Mesenchymal stem cell (in vitro differentiated cells and primary cell): ENCODE measurements around the gene CADPS.

ENCODE experiments used
- DNase-seq: peaks from one replicate; pipeline ENCODE4 v3.0.0-alpha.2; 2013
- H2AFZ ChIP-seq: one replicate; pipeline ENCODE4 v1.6.1; 2013; ENCODE audit warnings: low read depth, mild to moderate bottlenecking, control low read depth, inconsistent platforms, low read length, moderate library complexity
- H2AK5ac ChIP-seq: 2 replicates; pipeline ENCODE4 v1.6.1; 2013; ENCODE audit warnings: low read length, moderate library complexity, mild to moderate bottlenecking, inconsistent platforms; ENCODE audit not compliant: severe bottlenecking
- H2BK120ac ChIP-seq: one replicate; pipeline ENCODE4 v1.6.1; 2013; ENCODE audit warnings: low read depth, mild to moderate bottlenecking, inconsistent platforms, low read length, moderate library complexity
- H2BK12ac ChIP-seq, 2 experiments: one replicate each; pipeline ENCODE4 v1.6.1; 2013; ENCODE audit warnings: inconsistent platforms in 2 of 2, low read length in 2 of 2, mild to moderate bottlenecking in 2 of 2, moderate library complexity in 2 of 2, control low read depth in 1 of 2
- H2BK15ac ChIP-seq: one replicate; pipeline ENCODE4 v1.6.1; 2013; ENCODE audit warnings: mild to moderate bottlenecking, low read depth, inconsistent platforms; ENCODE audit not compliant: poor library complexity, severe bottlenecking
- H2BK5ac ChIP-seq: 2 replicates; pipeline ENCODE4 v1.6.1; 2013; ENCODE audit warnings: low read depth, mild to moderate bottlenecking, low read length, control low read depth, inconsistent platforms; ENCODE audit not compliant: poor library complexity, severe bottlenecking
- H3K14ac ChIP-seq, 2 experiments: one replicate each; pipeline ENCODE4 v1.6.1; 2013; ENCODE audit warnings: inconsistent platforms in 2 of 2, low read length in 2 of 2, control low read depth in 1 of 2, mild to moderate bottlenecking in 1 of 2, moderate library complexity in 1 of 2
- H3K18ac ChIP-seq, 2 experiments: one replicate each; pipeline ENCODE4 v1.6.1; 2013; ENCODE audit warnings: inconsistent platforms in 2 of 2, low read length in 2 of 2, control low read depth in 1 of 2, low read depth in 1 of 2, mild to moderate bottlenecking in 1 of 2
- H3K23ac ChIP-seq, 2 experiments: one replicate each; pipeline ENCODE4 v1.6.1; 2013; ENCODE audit warnings: inconsistent platforms in 2 of 2, low read length in 2 of 2, mild to moderate bottlenecking in 2 of 2, moderate library complexity in 2 of 2, control low read depth in 1 of 2
- H3K27ac ChIP-seq: 2 replicates; pipeline ENCODE4 v1.5.1; 2013; ENCODE audit warnings: mild to moderate bottlenecking, moderate library complexity, low read length, control low read depth, inconsistent platforms; ENCODE audit not compliant: poor library complexity, severe bottlenecking
- H3K27me3 ChIP-seq, 2 experiments: 2 replicates each; pipeline versions ENCODE4 v1.6.1 to v1.7.0; 2013; ENCODE audit warnings: low read length in 2 of 2, mild to moderate bottlenecking in 2 of 2, moderate library complexity in 2 of 2, control low read depth in 1 of 2, inconsistent platforms in 1 of 2; ENCODE audit not compliant: control insufficient read depth in 1 of 2, insufficient read depth in 1 of 2
- H3K36me3 ChIP-seq, 2 experiments: 2 replicates each; pipeline versions ENCODE4 v1.6.1 to v1.7.0; 2013; ENCODE audit warnings: low read length in 2 of 2, control low read depth in 1 of 2, inconsistent platforms in 1 of 2, low read depth in 1 of 2, mild to moderate bottlenecking in 1 of 2; ENCODE audit not compliant: insufficient read depth in 2 of 2, control insufficient read depth in 1 of 2
- H3K4ac ChIP-seq, 2 experiments: one replicate each; pipeline ENCODE4 v1.6.1; 2013; ENCODE audit warnings: inconsistent platforms in 2 of 2, low read length in 2 of 2, mild to moderate bottlenecking in 2 of 2, moderate library complexity in 2 of 2, control low read depth in 1 of 2, low read depth in 1 of 2
- H3K4me1 ChIP-seq: 2 replicates; pipeline ENCODE4 v1.6.1; 2013; ENCODE audit warnings: low read depth, low read length, control low read depth; ENCODE audit not compliant: control insufficient read depth, insufficient read depth
- H3K4me2 ChIP-seq: 2 replicates; pipeline ENCODE4 v1.6.1; 2013; ENCODE audit warnings: low read length, mild to moderate bottlenecking, inconsistent platforms; ENCODE audit not compliant: poor library complexity, severe bottlenecking
- H3K4me3 ChIP-seq, 2 experiments: 2 replicates each; pipeline versions ENCODE4 v1.5.1 to v1.7.0; 2013; ENCODE audit warnings: low read length in 2 of 2, mild to moderate bottlenecking in 2 of 2, control low read depth in 1 of 2, low read depth in 1 of 2; ENCODE audit not compliant: insufficient read depth in 1 of 2
- H3K79me1 ChIP-seq: replicated peaks from 2 replicates; pipeline ENCODE4 v1.6.1; 2013; ENCODE audit warnings: mild to moderate bottlenecking, control low read depth, low read length, inconsistent platforms; ENCODE audit not compliant: poor library complexity, severe bottlenecking
- H3K9ac ChIP-seq: 2 replicates; pipeline ENCODE4 v1.7.0; 2013; ENCODE audit warnings: mild to moderate bottlenecking, low read length, moderate library complexity
- H3K9me3 ChIP-seq: 2 replicates; pipeline ENCODE4 v1.7.0; 2013; ENCODE audit warnings: mild to moderate bottlenecking, low read length; ENCODE audit not compliant: control insufficient read depth
- H4K8ac ChIP-seq: one replicate; pipeline ENCODE4 v1.6.1; 2013; ENCODE audit warnings: inconsistent platforms, mild to moderate bottlenecking, low read length, moderate library complexity
- H4K91ac ChIP-seq: one replicate; pipeline ENCODE4 v1.6.1; 2013; ENCODE audit warnings: mild to moderate bottlenecking, low read length, inconsistent platforms
- WGBS: methylation state at CpG from one replicate; pipeline ENCODE4 v1.1.7; 2013; ENCODE audit warnings: mixed read lengths; 5-methylcytosine and 5-hydroxymethylcytosine counted together

Gene CADPS

DNA sequence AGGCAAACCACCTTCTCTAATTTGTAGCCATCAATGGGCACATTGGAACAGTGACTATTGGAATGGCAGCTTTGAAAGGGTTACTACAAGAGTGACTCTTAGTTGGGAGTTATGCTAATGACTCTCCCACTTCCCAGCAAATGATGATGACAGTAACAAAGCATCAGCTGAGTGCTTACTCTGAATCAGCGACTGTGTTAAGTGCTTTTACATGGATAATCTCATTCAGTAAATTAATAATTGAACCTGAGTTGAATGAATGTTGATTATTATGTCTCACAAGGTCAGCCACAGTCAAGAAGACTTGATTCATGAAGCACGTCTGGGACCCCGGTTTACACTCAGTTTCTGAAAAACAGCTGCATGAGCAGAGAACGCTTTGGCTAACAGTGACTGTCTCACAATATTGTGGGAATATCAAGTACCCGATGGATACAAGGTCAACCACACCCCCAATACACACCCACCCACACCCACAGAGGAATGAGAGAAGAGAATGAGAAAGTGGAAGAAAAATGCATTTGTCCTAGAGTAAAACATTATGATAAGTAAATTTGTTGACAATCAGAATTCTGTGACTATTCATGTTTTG, 259.9 kb downstream of the CADPS start:
- DNase-seq, result peak; percentile 26
- H3K23ac ChIP-seq, result no peak overlapping the region
- no peaks in the 10 kb centered on the region for H3K9me3 ChIP-seq
- no peak overlapping the region for H3K18ac ChIP-seq
- no peak overlapping the region for H3K27ac ChIP-seq
- H3K4me3 ChIP-seq, result no peak overlapping the region
- H3K9ac ChIP-seq, result no peak overlapping the region
- no peaks in the 10 kb centered on the region for H3K4me1 ChIP-seq
- no peak overlapping the region for H3K14ac ChIP-seq
- H2BK12ac ChIP-seq, result no peak overlapping the region
- H3K27me3 ChIP-seq, result no peaks in the 10 kb centered on the region
- no peak overlapping the region for H2BK5ac ChIP-seq
- H3K36me3 ChIP-seq, result no peaks in the 10 kb centered on the region
- no peak overlapping the region for H3K4me2 ChIP-seq
- H2BK15ac ChIP-seq, result no peak overlapping the region
- H2BK120ac ChIP-seq, result no peak overlapping the region
- H2AFZ ChIP-seq, result no peak overlapping the region
- H4K8ac ChIP-seq, result no peak overlapping the region
- H2AK5ac ChIP-seq, result no peak overlapping the region
- no peak overlapping the region for H4K91ac ChIP-seq
- H3K4ac ChIP-seq, result no peak overlapping the region
- H3K79me1 ChIP-seq, result no peaks in the 10 kb centered on the region
- 66% methylated on average over 3 of the region's 5 CpGs for WGBS

GRCh38 chr3:62614527-62614926, 260.7 kb downstream of the CADPS start:
- no peak overlapping the region for H3K4me2 ChIP-seq
- H3K4me1 ChIP-seq, result no peaks in the 10 kb centered on the region
- H2BK120ac ChIP-seq, result no peak overlapping the region
- H2AK5ac ChIP-seq, result no peak overlapping the region
- no peak for DNase-seq
- no peaks in the 10 kb centered on the region for H3K36me3 ChIP-seq
- no peak overlapping the region for H3K14ac ChIP-seq
- H3K79me1 ChIP-seq, result no peaks in the 10 kb centered on the region
- no peak overlapping the region for H3K4ac ChIP-seq
- no peaks in the 10 kb centered on the region for H3K9me3 ChIP-seq
- H3K18ac ChIP-seq, result no peak overlapping the region
- no peak overlapping the region for H2AFZ ChIP-seq
- no peak overlapping the region for H2BK15ac ChIP-seq
- 89% methylated on average over 1 of the region's 1 CpG for WGBS
- H2BK12ac ChIP-seq, result no peak overlapping the region
- H3K23ac ChIP-seq, result no peak overlapping the region
- no peak overlapping the region for H4K91ac ChIP-seq
- H3K4me3 ChIP-seq, result no peak overlapping the region
- H3K27me3 ChIP-seq, result peaks cover 0 to under 1% of the 10 kb centered on the region in 2 experiments
- no peak overlapping the region for H3K27ac ChIP-seq
- no peak overlapping the region for H3K9ac ChIP-seq
- H2BK5ac ChIP-seq, result no peak overlapping the region
- H4K8ac ChIP-seq, result no peak overlapping the region

DNA sequence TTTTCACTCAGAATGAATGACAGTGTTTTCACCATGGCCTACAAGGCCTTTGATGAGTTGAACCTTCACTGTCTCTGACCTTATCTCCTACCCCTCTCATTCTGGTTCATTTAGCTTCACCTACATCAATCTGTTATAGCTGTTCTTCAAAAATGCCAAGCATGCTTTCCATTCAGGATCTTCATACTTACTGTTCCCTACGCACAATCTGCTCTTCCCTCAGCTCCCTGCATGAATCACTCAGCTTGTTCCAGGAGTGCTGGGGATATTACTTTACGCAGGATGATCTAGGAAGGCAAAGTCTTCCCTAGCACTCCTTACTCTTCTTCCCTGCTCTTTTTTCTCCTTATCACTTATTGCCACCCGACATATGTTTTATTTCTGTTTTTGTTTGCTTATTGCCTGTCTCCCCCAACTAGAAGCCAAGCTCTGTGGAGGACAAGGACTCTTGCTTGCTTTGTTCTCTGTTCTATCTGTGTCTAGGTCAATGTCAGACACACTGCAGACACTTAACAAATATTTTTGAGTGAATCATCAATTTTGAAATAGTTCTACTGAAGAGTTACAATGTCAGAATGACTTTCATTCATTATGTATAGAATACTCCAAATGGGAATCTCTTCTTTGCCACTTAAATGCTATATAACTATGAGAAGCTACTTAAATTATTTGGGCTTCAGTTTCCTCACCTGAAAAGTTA, 263.5 kb downstream of the CADPS start:
- Histone ChIP-seq H2BK15ac (no peak overlapping the region), H3K4ac (no peak overlapping the region), H2BK12ac (no peak overlapping the region), H3K23ac (no peak overlapping the region), H3K4me2 (no peak overlapping the region), H2BK120ac (no peak overlapping the region), H3K27me3 (peaks cover 0 to 3% of the 10 kb centered on the region in 2 experiments), H3K79me1 (no peaks in the 10 kb centered on the region), H4K8ac (no peak overlapping the region), H2BK5ac (no peak overlapping the region), H2AFZ (no peak overlapping the region), H2AK5ac (no peak overlapping the region), H3K4me1 (peaks cover 5% of the 10 kb centered on the region), H3K36me3 (no peaks in the 10 kb centered on the region), H3K9me3 (peaks cover 3% of the 10 kb centered on the region), H3K27ac (no peak overlapping the region), H4K91ac (no peak overlapping the region), H3K14ac (no peak overlapping the region), H3K4me3 (no peak overlapping the region), H3K18ac (no peak overlapping the region), H3K9ac (no peak overlapping the region)
- peak; percentile 43 for DNase-seq
- WGBS, result 61% methylated on average over 3 of the region's 3 CpGs

GRCh38 chr3:62607287-62608029, 267.8 kb downstream of the CADPS start:
- Histone ChIP-seq H3K4ac (no peak overlapping the region), H3K4me3 (no peak overlapping the region), H3K23ac (no peak overlapping the region), H2AK5ac (peak overlapping the region; percentile 38), H3K9me3 (peaks cover 3% of the 10 kb centered on the region), H2BK12ac (peak overlapping the region in 1 of 2 experiments; percentile 21), H3K4me1 (peaks cover 9% of the 10 kb centered on the region), H3K36me3 (no peaks in the 10 kb centered on the region), H2BK120ac (no peak overlapping the region), H2AFZ (no peak overlapping the region), H3K14ac (peak overlapping the region in 1 of 2 experiments; percentile 35), H3K9ac (no peak overlapping the region), H3K27me3 (peaks cover 0 to 3% of the 10 kb centered on the region in 2 experiments), H3K4me2 (no peak overlapping the region), H3K79me1 (no peaks in the 10 kb centered on the region), H3K27ac (no peak overlapping the region), H2BK5ac (no peak overlapping the region), H3K18ac (peak overlapping the region; percentile 41 to 63), H2BK15ac (peak overlapping the region; percentile 15), H4K8ac (no peak overlapping the region), H4K91ac (no peak overlapping the region)
- WGBS, result 72% methylated on average over 10 of the region's 10 CpGs
- DNase-seq, result no peak
